HG03442 (cell line): ENCODE results near the gene MYORG.
A peak's percentile ranks its signal among the peaks of the same experiment; 100 is the strongest.

ENCODE experiments used
- ATAC-seq: cut with Tn5 transposase; IDR thresholded peaks from one replicate; pipeline ENCODE4 v1.9.1; 2021; ENCODE audit warnings: mild to moderate bottlenecking, moderate library complexity; ENCODE audit not compliant: unreplicated experiment

Gene MYORG

DNA sequence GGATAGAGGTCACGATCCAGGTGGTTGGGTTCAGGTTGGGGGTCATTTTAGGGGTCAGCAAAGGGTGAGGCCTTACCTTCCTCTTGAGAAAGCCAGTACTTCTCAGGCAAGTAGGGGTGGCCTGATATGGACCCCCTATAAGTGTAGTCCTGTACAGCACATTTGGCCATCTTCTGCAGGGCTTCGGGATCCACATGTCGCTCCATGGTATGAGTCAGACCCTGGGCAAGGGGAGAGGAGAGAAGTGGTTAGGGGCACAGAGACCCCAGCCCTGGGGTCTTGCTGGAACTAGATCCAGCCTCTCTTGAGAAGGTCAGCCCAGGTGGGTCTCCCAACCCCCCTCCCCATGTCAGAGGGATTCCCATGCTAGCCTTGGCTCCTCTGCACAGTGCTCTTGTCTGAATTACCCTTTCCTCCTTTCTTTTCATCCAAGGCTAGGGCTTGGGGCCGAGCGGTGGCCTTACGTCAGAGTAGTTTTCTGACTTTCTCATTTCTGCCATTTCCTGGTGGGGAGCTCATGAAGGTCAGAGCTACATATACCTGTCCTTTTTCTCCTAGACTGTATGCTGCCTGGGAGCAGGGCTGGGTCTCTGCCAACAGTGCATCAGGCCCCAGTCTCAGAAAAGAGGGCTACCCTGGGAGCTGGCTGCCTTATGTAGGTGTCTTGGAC is 9.0 kb upstream of the MYORG start:
- ATAC-seq = no peak

DNA sequence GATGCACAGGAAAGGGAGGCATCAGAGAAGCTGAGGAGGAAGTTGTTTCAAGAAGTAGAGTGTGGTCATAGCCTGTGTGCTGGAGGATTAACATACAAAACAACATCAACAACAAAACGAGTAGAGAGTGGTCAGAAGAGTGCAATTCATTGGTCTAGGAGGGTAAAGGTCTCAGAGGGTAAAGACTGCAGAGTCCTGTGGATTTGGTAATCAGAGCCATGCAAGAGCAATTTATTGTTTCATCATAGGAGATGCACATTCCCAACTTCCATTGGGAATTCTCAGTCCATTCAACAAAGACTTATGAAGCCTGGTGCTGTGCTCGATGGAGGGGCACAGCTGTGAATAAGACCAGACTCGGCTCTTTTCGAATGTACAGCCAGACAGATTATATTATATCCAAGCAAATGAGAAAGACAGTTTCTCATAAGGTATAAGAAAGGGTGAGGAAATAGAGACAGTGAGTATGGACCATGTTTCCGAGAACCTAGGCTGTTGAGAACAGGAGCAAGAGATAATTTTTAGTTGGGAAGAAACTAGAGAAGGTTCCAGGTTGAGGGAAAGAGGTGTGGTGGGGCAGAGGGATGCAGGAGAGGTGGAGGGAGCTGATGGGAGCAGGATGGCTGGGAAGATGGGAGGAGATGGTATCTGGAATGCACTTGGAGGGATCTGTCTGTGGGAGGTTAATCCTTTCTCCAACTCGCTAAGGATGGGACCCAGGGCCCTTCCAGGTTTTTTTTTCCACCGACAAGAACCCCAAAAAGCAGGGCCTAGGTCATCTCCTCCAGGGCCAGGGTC is 7.9 kb upstream of the MYORG start:
- no peak for ATAC-seq

GRCh38 chr9:34383904-34384303 is 7.2 kb upstream of the MYORG start:
- no peak for ATAC-seq

DNA sequence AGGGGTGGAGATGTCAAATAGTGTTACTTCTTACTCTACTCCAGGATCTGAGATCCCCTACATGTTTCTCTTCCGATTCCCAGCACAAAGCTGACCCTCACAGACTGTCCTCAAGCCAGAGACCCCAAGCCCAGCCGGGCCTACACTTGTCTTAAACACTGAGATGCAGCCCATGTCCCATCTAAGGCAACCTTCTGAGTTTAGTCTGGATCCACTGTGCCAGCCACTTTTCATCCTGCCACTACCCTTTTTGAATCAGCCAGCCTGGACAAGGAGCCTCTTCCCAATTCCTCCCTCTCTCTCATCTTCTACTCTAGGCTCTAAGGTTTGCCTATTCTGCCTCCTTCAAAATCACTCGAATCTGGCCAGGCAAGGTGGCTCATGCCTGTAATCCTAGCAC is 6.2 kb upstream of the MYORG start:
- no peak for ATAC-seq

- ATAC-seq = no peak
Observed at GRCh38 chr9:34382054-34382453, 5.4 kb upstream of the MYORG start.

- ATAC-seq = no peak
Observed at GRCh38 chr9:34381323-34381722, 4.6 kb upstream of the MYORG start.

GRCh38 chr9:34380511-34381315 is 4.0 kb upstream of the MYORG start:
- peak; percentile 28 for ATAC-seq

DNA sequence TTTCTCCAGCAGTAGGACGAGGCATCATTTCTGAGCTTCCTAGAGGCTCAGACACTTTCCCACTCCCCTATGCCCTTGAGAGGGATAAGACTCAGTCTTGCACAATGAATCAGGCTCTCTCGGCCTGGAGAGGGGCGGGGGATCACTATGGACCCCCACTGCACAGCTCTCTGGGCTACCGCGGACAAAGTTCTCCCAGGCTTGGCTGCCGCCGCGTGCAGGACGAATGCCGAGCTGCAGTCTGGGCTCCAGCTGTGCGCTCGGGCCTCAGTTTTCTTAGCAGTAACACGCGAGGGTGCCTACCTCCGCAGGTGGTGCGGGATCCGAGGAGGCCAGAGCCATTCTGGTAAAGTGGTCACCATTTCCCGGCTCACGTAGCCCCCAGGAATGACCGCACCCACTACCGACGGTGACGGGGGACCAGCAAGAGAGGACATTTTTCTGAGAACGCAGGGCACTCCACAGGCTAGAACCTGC is 3.4 kb upstream of the MYORG start:
- no peak for ATAC-seq

- no peak for ATAC-seq
Observed at GRCh38 chr9:34379334-34380033, 2.8 kb upstream of the MYORG start.

DNA sequence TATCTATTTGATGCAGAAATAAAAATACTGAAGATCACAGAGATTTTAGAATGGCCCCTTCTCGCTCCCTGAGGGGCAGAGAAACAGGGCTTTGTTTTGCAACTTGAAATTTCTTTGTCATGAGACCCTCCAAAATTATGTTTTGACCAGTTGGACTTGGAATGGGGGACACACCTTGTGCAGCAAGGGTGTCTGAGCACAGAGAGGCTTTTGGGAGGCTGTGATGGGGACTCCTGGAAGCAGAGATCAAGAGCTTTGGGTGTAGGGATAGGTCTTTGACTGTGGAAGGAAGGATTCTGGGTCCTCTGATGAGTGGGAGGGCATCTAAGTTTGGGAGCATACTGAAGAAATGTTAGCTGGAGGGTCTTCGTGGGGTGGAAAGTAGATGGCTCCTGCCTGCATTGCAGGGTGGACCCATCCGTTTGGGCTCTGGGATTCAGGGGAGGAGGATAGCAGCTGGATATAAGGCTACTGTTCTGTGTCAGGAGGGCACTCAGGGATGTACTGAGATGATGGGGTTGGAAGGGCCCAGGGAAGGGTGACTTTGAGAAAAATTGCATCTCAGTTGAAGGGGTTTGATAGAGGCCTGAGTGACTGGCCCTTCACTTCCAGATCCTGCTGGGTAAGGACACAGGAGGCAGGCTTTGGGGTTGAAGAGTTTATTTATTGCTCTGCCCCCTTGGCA is 1.8 kb upstream of the MYORG start:
- ATAC-seq = no peak

DNA sequence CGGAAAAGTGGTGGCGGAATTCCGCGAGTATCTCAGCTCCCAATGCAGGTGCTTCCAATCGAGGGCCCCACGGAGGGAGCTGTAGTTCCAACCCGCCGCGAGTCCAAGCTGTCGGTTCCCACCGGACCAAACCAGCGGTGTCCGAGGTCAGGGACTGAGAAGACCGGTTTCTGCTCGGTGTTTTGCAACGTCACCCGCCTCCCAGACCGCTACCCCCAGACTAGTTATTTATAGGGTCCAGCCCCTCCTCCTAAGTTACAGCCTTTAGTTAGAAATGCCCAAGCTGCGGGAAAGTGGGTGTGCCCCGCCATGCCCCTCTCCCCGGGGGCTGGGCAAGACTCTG is 677 bp upstream of the MYORG start:
- no peak for ATAC-seq

GRCh38 chr9:34375901-34376595 is 650 bp downstream of the MYORG start:
- peak; percentile 25 for ATAC-seq

DNA sequence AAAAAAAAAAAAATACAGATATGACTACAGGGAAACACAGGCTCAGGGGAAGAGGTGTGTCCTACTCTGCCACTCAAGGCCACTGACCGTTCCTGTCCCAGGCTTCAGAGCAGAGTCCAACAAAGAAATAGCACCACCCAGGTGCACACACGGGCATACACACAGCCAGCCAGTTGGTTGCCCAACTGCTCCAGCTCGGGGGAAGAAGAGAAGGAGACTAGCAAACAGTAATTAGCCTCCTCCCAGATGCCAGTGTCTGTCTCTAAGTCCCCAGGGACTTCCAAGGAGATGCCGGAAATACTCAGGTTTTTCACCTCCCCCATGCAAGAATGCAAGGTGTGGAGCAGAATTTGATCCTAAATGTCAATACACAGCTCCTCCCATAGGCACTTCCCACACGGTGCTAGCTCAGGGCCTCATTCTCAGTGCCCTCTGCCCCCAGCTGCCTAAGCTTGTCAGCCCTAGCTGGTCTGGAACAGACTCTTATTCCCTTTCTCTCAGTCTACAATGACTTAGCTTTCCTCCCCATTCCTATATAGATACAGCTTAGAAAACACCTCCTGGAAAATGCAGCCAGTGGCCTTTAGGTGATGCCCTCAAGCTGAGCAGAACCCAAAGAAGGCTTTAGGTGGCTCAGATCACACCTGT is 1.7 kb downstream of the MYORG start:
- no peak for ATAC-seq

- no peak for ATAC-seq
Observed at GRCh38 chr9:34374339-34374738, 2.4 kb downstream of the MYORG start.

DNA sequence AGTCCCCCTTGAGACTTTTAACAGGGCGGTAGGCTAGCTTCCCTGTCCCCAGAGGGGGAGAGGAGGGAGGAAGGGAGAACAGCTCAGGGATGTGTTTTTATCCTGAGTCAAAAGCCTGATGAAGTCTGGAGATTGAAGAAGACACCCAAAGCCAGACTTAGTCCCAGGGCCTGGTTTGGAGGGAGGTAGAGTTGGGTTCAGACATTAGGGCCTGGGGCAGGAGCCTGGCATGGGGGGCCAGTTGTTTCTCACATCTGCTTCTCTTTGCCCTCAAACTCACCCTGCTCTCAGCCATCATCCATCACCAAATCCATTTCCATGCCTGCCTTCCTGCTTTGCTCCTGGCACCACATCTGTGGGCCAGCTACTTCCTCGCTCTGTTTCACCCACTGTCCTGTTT is 2.9 kb downstream of the MYORG start:
- no peak for ATAC-seq

- no peak for ATAC-seq
Observed at GRCh38 chr9:34372467-34373011, 4.2 kb downstream of the MYORG start.

DNA sequence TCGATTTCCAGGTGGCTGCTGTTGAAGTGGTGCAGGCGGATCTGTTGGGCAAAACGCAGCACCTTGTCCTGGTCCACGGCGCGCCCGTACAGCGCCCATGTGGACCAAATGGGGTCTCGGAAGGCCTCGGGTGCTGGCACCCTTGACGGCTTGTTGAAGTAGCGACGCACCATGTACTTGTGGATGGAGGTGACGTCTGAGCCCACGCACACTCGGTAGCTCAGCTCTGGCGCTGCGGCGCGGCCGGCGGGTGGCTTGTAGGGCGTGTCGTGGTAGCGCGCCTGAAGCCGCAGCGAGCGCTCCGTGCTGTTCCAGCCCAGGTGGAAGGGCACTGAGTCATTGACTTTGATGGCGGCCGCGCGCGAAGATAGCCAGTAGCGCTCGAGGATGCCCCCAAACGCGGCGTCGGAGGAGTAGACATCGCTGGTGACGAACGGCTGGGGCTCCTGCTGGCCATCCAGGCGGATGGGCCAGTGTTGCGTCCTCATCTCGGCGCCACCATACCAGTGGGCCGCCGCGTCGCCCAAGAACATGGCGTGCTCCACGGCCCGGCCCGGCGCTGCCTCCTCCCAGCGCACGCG is 4.7 kb downstream of the MYORG start:
- ATAC-seq = no peak

DNA sequence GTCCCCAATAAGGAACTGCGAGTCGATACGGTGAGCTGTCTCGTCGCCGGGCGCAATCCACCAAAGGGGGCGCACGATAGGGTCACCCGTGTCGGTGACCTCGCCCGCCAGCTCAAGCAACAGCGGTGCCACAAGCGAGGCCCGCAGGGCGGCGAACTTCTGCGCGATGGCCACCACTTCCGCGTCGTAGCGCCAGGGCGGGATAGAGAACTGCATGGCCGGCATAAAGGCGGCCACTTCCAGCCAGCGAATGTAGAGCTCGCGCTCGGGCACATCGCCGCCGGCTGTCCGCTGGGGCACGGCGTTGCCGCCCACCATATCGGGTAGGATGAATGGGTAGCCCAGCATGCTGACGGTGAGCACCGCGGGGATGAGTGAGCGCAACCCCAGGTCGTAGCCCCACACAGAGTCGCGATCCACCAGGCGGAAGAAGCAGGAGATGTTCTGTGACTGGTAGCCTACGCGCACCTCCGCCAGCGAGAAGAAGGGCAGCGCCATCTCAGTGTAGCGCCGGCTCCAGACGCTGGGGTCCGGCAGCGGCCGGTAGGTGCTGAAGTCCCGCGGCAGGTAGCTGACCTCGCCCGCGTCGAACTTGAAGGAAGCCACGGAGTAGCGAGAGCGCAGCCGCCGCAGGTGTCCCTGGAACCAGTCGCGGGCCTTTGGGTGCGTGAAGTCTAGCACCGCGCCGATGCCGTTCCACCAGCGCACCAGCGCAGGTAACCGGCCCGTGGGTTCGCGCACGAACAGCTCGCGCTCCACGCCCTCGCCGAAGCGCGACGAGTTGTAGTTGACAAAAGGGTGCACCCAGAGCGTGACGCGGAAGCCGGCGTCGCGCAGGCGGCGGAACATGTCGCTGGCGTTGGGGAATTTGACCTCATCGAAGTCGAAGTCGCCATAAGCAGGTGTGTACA is 5.5 kb downstream of the MYORG start:
- no peak for ATAC-seq
